HCT116 (cell line): ENCODE results near the gene GLOD4.

ENCODE experiments used
- POLR2A ChIP-seq: IDR thresholded peaks from 2 replicates; pipeline ENCODE4 v1.7.0; 2011; ENCODE audit warnings: borderline replicate concordance; ENCODE audit not compliant: insufficient read depth, insufficient read length; ENCODE audit errors: extremely low read depth
- YY1 ChIP-seq: IDR thresholded peaks from 2 replicates; pipeline ENCODE4 v1.6.1; 2011; ENCODE audit warnings: low read length, low read depth, moderate library complexity, mild to moderate bottlenecking; ENCODE audit not compliant: insufficient replicate concordance; ENCODE audit errors: extremely low read depth

DNA sequence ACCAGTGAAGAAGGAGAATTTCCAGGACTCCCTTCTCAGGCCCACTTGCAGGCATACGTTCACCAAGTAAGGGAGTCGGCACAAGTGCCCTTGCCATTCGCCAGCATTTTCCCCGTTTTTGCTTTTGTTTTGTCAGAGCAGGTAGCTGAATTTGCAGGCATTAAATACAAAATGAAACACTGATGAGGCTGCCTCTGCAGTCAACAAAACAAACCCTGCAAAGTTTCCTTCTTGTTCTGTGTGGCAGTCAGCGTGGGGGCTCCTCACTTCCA, 7.8 kb downstream of the GLOD4 start:
- TF ChIP-seq POLR2A (no peak), YY1 (no peak)
